Fibroblast of lung (primary cell): ENCODE data around the gene STARD3NL. TPM values are rescaled to one million over a fixed set of nuclear protein-coding genes. Genes with fewer than 3 reads are reported as not detected.

Experiments used
- DNase-seq, 2 donors: peaks; one replicate each; pipeline versions ENCODE4 v3.0.0 to v3.0.0-alpha.2; 2010; ENCODE audit warnings: low read depth in 2 of 2
- H2AFZ ChIP-seq: 2 replicates; pipeline ENCODE4 v1.5.1; 2012; ENCODE audit warnings: low read length, control low read depth, inconsistent platforms
- H3K27ac ChIP-seq: 2 replicates; pipeline ENCODE4 v1.5.1; 2011; ENCODE audit warnings: low read length, control low read depth; ENCODE audit not compliant: insufficient read depth
- H3K27me3 ChIP-seq: 2 replicates; pipeline ENCODE4 v1.5.1; 2011; ENCODE audit warnings: mild to moderate bottlenecking, low read length; ENCODE audit not compliant: control insufficient read depth, insufficient read depth
- H3K36me3 ChIP-seq: 2 replicates; pipeline ENCODE4 v1.5.1; 2011; ENCODE audit warnings: low read length; ENCODE audit not compliant: control insufficient read depth, insufficient read depth
- H3K4me1 ChIP-seq: 2 replicates; pipeline ENCODE4 v1.5.1; 2011; ENCODE audit warnings: low read length; ENCODE audit not compliant: control insufficient read depth, insufficient read depth; ENCODE audit errors: extremely low read depth
- H3K4me2 ChIP-seq: 2 replicates; pipeline ENCODE4 v1.5.1; 2011; ENCODE audit warnings: low read length, control low read depth; ENCODE audit not compliant: insufficient read depth; ENCODE audit errors: extremely low read depth
- H3K4me3 ChIP-seq, 4 experiments: fragments of 200-600 bp in 1 of 4; sonication (generic) in 1 of 4; replicated peaks in 1 of 4; 2 replicates each; pipeline ENCODE4 v1.5.1; 2011 to 2016; ENCODE audit warnings: low read length in 4 of 4, low read depth in 3 of 4, mild to moderate bottlenecking in 3 of 4, control low read depth in 2 of 4, inconsistent platforms in 1 of 4, mixed read lengths in 1 of 4; ENCODE audit not compliant: insufficient read depth in 1 of 4; ENCODE audit errors: control extremely low read depth in 1 of 4
- H3K79me2 ChIP-seq: 2 replicates; pipeline ENCODE4 v1.5.1; 2012; ENCODE audit warnings: mild to moderate bottlenecking, low read length, inconsistent platforms; ENCODE audit not compliant: control insufficient read depth, insufficient read depth
- H3K9ac ChIP-seq: 2 replicates; pipeline ENCODE4 v1.5.1; 2011; ENCODE audit warnings: mild to moderate bottlenecking, low read length, control low read depth; ENCODE audit not compliant: insufficient read depth
- H3K9me3 ChIP-seq: 2 replicates; pipeline ENCODE4 v1.5.1; 2012; ENCODE audit warnings: low read depth, low read length; ENCODE audit not compliant: control insufficient read depth, insufficient read depth
- H4K20me1 ChIP-seq: 2 replicates; pipeline ENCODE4 v1.5.1; 2011; ENCODE audit warnings: low read length; ENCODE audit not compliant: control insufficient read depth, insufficient read depth; ENCODE audit errors: extremely low read depth
- CTCF ChIP-seq, 2 donors: IDR thresholded peaks in 1 of 2; conservative IDR thresholded peaks in 1 of 2; 1 replicate in 1 of 2; 2 replicates in 1 of 2; pipeline ENCODE4 v1.5.1; 2011 to 2012; ENCODE audit warnings: low read length in 2 of 2, control low read depth in 1 of 2, inconsistent platforms in 1 of 2, low read depth in 1 of 2, mild to moderate bottlenecking in 1 of 2
- EZH2 ChIP-seq: IDR thresholded peaks from 2 replicates; pipeline ENCODE4 v1.5.1; 2012; ENCODE audit warnings: low read length, control low read depth, mild to moderate bottlenecking; ENCODE audit errors: missing control alignments
- polyA plus RNA-seq, 2 donors: library from polyadenylated mRNA; depleted of rRNA in 1 of 2; stranded (reverse) in 1 of 2; unstranded in 1 of 2; fragments of >200 nt; gene quantifications; 2 replicates each; pipeline ENCODE4 v1.2.1, GENCODE V29; 2011 to 2012; ENCODE audit warnings: missing spikeins in 1 of 2
- total RNA-seq: library from RNA; depleted of rRNA; stranded (reverse); fragments of >200 nt; gene quantifications from 2 replicates; pipeline ENCODE4 v1.2.1, GENCODE V29; 2014

STARD3NL gene
- total and polyA plus RNA-seq, 2 donors (not counting 1 experiment from before 2014, with no cell fraction given) = 71.9 to 105 TPM

GRCh38 chr7:38163671-38164070 lies 14.4 kb upstream of the STARD3NL start:
- Histone ChIP-seq H3K4me1 (no peaks in the 10 kb centered on the region), H3K36me3 (no peaks in the 10 kb centered on the region), H2AFZ (no peak overlapping the region), H3K4me3 (no peak overlapping the region), H3K27me3 (no peaks in the 10 kb centered on the region), H3K9me3 (no peaks in the 10 kb centered on the region), H4K20me1 (no peaks in the 10 kb centered on the region), H3K4me2 (no peak overlapping the region), H3K9ac (no peak overlapping the region), H3K79me2 (no peaks in the 10 kb centered on the region), H3K27ac (no peak overlapping the region)
- no peak for DNase-seq
- no peak for TF ChIP-seq EZH2
- no peak for TF ChIP-seq CTCF (conservative IDR thresholded peaks at IDR 0.05 in 1 of 2, IDR thresholded peaks at IDR 0.05 in 1 of 2; ENCODE audit: low read depth in 1 of 2, low read length in 2 of 2)

- H3K36me3 ChIP-seq = no peaks in the 10 kb centered on the region
- no peak overlapping the region for H3K9ac ChIP-seq
- no peaks in the 10 kb centered on the region for H3K4me1 ChIP-seq
- TF ChIP-seq EZH2 (no peak), CTCF (conservative IDR thresholded peaks at IDR 0.05 in 1 of 2, IDR thresholded peaks at IDR 0.05 in 1 of 2; ENCODE audit: low read depth in 1 of 2, low read length in 2 of 2) (no peak)
- H3K27me3 ChIP-seq = no peaks in the 10 kb centered on the region
- DNase-seq = peak in 1 of 2 donors; percentile 29
- no peaks in the 10 kb centered on the region for H3K79me2 ChIP-seq
- no peak overlapping the region for H3K4me3 ChIP-seq
- H3K4me2 ChIP-seq = no peak overlapping the region
- no peaks in the 10 kb centered on the region for H3K9me3 ChIP-seq
- H4K20me1 ChIP-seq = no peaks in the 10 kb centered on the region
- H3K27ac ChIP-seq = no peak overlapping the region
- no peak overlapping the region for H2AFZ ChIP-seq
Observed at GRCh38 chr7:38168890-38169570, 9.0 kb upstream of the STARD3NL start.

DNA sequence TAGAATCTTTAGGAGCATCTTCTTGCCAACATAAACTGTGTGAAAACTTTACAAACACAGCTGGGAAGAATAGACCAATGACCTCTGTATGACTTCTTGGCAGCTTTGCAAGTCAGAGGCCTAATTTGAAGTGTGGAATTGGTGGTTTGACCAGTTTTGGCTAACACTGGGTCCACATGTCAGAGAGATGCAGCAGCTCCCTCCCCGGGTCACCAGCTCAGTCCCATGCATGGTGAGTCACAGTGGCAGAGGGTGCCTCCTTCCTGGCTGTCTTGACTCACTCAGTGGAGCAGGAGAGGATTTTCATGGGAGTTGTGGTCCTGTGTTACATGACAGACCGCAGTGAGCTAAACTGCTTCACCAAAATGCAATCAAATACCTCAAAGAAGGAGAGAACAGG lies 8.2 kb upstream of the STARD3NL start:
- Histone ChIP-seq H3K4me1 (no peaks in the 10 kb centered on the region), H3K79me2 (no peaks in the 10 kb centered on the region), H3K27me3 (no peaks in the 10 kb centered on the region), H3K9ac (no peak overlapping the region), H4K20me1 (no peaks in the 10 kb centered on the region), H2AFZ (no peak overlapping the region), H3K9me3 (no peaks in the 10 kb centered on the region), H3K4me3 (no peak overlapping the region), H3K36me3 (no peaks in the 10 kb centered on the region), H3K27ac (no peak overlapping the region), H3K4me2 (peak overlapping the region; percentile 30)
- no peak for TF ChIP-seq EZH2
- TF ChIP-seq CTCF (conservative IDR thresholded peaks at IDR 0.05 in 1 of 2, IDR thresholded peaks at IDR 0.05 in 1 of 2; ENCODE audit: low read depth in 1 of 2, low read length in 2 of 2) = no peak
- peak; percentile 95 to 98 for DNase-seq
